GM10847 (cell line): ENCODE results near the gene SCAI.

Source experiments
- POLR2A ChIP-seq: IDR thresholded peaks from 2 replicates; pipeline ENCODE4 v1.6.1; 2011; ENCODE audit not compliant: insufficient read length; ENCODE audit errors: extremely low read depth

The SCAI gene

GRCh38 chr9:125119643-125120286 is 23.6 kb downstream of the SCAI start:
- TF ChIP-seq POLR2A: no peak

- no peak for TF ChIP-seq POLR2A
These were observed 32.9 kb downstream of the SCAI start for GRCh38 chr9:125110464-125110863.

GRCh38 chr9:125106285-125106893 is 36.9 kb downstream of the SCAI start:
- no peak for TF ChIP-seq POLR2A

GRCh38 chr9:125103770-125104460 is 39.4 kb downstream of the SCAI start:
- TF ChIP-seq POLR2A: no peak

- TF ChIP-seq POLR2A: no peak
These were observed 40.3 kb downstream of the SCAI start for GRCh38 chr9:125103021-125103420.

- no peak for TF ChIP-seq POLR2A
These were observed 42.5 kb downstream of the SCAI start for GRCh38 chr9:125100822-125101221.

GRCh38 chr9:125099816-125100215 is 43.5 kb downstream of the SCAI start:
- no peak for TF ChIP-seq POLR2A

- TF ChIP-seq POLR2A: no peak
These were observed 47.4 kb downstream of the SCAI start for GRCh38 chr9:125095821-125096443.

GRCh38 chr9:125091121-125091520 is 52.2 kb downstream of the SCAI start:
- TF ChIP-seq POLR2A: no peak

- no peak for TF ChIP-seq POLR2A
These were observed 54.0 kb downstream of the SCAI start for GRCh38 chr9:125089331-125089730.

GRCh38 chr9:125088752-125089151 is 54.6 kb downstream of the SCAI start:
- no peak for TF ChIP-seq POLR2A

GRCh38 chr9:125085703-125086477 is 57.4 kb downstream of the SCAI start:
- no peak for TF ChIP-seq POLR2A

GRCh38 chr9:125079931-125080330 is 63.4 kb downstream of the SCAI start:
- TF ChIP-seq POLR2A: no peak

- TF ChIP-seq POLR2A: no peak
These were observed 67.3 kb downstream of the SCAI start for GRCh38 chr9:125075997-125076396.

GRCh38 chr9:125074976-125075375 is 68.4 kb downstream of the SCAI start:
- TF ChIP-seq POLR2A: no peak
